Endothelial cell of umbilical vein (primary cell): ENCODE measurements around the gene SCAF1.

Experiments used
- CTCF ChIP-seq, 2 donors: IDR thresholded peaks; 1 replicate in 1 of 2; 2 replicates in 1 of 2; pipeline ENCODE4 v1.5.1; 2011; ENCODE audit warnings: low read length in 2 of 2, mild to moderate bottlenecking in 2 of 2, moderate library complexity in 2 of 2, control low read depth in 1 of 2, inconsistent platforms in 1 of 2, low read depth in 1 of 2; ENCODE audit not compliant: insufficient read depth in 1 of 2; ENCODE audit errors: extremely low read depth in 1 of 2
- FOS ChIP-seq: IDR thresholded peaks from 2 replicates; pipeline ENCODE4 v1.6.1; 2011; ENCODE audit warnings: mild to moderate bottlenecking, low read length, moderate library complexity, borderline replicate concordance; ENCODE audit not compliant: insufficient read depth
- GATA2 ChIP-seq: IDR thresholded peaks from 2 replicates; pipeline ENCODE4 v1.7.0; 2011; ENCODE audit warnings: low read depth, mild to moderate bottlenecking, moderate library complexity, mixed read lengths, low read length; ENCODE audit not compliant: insufficient read length, insufficient read depth
- MAX ChIP-seq: IDR thresholded peaks from 2 replicates; pipeline ENCODE4 v1.6.1; 2011; ENCODE audit not compliant: insufficient read depth, insufficient read length
- MYC ChIP-seq: IDR thresholded peaks from one replicate; pipeline ENCODE4 v1.6.1; 2011; ENCODE audit warnings: mild to moderate bottlenecking, low read depth, low read length
- POLR2A ChIP-seq: IDR thresholded peaks from 2 replicates; pipeline ENCODE4 v1.6.1; 2012; ENCODE audit warnings: low read depth, mild to moderate bottlenecking, control low read depth, low read length
- POLR2AphosphoS5 ChIP-seq: IDR thresholded peaks from 2 replicates; pipeline ENCODE4 v1.6.1; 2012; ENCODE audit warnings: low read depth, mild to moderate bottlenecking, control low read depth, low read length, moderate library complexity; ENCODE audit not compliant: insufficient read depth

DNA sequence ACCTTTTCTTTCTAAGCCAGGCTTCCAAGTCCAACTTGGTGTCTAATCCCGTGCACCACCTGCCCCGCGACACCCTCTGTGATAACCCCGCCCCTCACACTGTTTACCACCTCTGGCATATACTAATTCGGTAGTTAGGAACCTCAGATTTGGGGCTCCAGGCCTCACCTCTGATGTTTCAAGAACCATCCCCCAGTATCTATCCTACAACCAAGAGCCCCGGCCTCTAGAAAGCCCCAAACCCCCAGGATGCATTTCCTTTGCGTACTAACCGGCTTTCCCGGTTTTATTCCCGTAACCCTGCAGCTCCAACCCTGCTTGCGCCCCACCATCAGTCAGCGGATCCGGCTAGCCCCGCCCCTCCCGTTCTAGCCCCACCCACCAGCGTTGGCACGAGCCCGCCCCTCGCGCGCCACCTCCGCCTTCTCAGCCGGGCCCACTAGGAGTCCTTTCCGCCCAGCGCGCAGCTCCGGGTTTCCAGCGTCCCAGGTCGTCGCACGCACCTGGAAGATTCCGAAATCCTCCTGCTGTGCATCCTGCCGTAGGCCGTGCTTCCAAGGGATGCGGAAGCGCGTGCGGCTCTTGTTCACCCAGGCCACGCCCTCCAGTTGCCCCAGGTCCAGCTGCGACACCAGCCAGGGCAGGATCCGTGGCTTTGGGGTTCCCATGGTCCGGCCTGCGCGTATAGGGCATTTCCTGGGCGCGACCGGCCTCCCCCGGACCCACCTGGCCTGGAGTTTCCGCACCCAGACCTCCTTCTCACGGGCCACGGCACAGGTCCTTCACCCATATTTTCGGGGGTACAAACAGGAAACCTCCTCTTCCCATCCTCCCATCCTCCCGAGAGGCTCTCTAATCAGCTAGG is 22.4 kb downstream of the SCAF1 start:
- TF ChIP-seq CTCF (IDR thresholded peaks at IDR 0.05; ENCODE audit: extremely low read depth in 1 of 2, insufficient read depth in 1 of 2, low read depth in 1 of 2, low read length in 2 of 2) (no peak), POLR2AphosphoS5 (peak; percentile 65), POLR2A (peak; percentile 26), FOS (no peak), MAX (no peak), GATA2 (no peak), MYC (no peak)
